ENCODE measurements around the gene NDUFS7.
A peak's percentile ranks its signal among the peaks of the same experiment; 100 is the strongest.

NDUFS7 gene

DNA sequence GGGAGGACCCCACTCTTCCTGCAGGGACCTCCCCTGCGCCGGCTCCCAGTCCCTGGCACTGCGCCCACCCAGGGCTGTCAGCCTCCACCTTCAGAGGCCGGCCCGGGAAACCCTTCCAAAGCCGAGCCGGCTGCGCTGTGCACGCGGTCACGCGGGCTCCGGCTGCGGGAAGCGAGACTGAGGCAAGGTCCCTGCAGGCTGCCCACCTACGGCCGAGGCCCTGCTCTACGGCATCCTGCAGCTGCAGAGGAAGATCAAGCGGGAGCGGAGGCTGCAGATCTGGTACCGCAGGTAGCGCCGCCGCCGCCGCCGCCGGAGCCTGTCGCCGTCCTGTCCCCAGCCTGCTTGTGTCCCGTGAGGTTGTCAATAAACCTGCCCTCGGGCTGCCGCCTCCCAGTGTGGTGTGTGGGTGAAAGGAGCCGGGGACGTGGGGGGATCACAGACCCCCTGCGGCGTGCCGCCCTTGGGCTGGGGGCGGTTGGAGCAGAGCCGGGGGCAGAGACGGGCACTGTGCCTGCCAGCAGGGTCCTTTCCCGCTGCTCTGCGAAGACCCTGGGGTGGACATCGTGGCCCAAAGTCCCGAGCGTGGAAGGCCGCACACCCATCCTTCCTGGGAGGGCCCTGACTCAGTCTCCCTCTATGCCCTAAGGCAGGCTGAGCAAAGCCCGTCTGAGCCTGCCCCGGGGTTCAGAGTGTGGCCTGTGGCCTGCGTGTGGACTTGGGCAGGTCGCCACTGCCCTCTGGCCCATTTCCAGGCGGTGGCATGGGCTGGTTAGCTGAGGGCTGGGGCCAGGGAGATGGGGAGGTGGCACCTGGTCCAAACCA is 11.7 kb downstream of the NDUFS7 start:
- H3K27me3 ChIP-seq (ENCODE audit: insufficient read depth, low read length): no peaks in the 10 kb centered on the region
- no peak overlapping the region for H3K4me3 ChIP-seq (ENCODE audit: low read depth, low read length)
- H3K4me1 ChIP-seq (ENCODE audit: control insufficient read depth, insufficient read depth, low read length, unreplicated experiment): peaks cover 2% of the 10 kb centered on the region
- H3K36me3 ChIP-seq (ENCODE audit: insufficient read depth, low read length): 0 out of 2 replicates have a peak, but pooled peaks cover 3% of the 10 kb centered on the region
- no peaks in the 10 kb centered on the region for H3K79me2 ChIP-seq (ENCODE audit: control insufficient read depth, insufficient read depth, low read length, unreplicated experiment)
- H3K27ac ChIP-seq (ENCODE audit: low read depth, low read length): no peak overlapping the region
- H2AFZ ChIP-seq (ENCODE audit: low read length, unreplicated experiment): no peak overlapping the region

DNA sequence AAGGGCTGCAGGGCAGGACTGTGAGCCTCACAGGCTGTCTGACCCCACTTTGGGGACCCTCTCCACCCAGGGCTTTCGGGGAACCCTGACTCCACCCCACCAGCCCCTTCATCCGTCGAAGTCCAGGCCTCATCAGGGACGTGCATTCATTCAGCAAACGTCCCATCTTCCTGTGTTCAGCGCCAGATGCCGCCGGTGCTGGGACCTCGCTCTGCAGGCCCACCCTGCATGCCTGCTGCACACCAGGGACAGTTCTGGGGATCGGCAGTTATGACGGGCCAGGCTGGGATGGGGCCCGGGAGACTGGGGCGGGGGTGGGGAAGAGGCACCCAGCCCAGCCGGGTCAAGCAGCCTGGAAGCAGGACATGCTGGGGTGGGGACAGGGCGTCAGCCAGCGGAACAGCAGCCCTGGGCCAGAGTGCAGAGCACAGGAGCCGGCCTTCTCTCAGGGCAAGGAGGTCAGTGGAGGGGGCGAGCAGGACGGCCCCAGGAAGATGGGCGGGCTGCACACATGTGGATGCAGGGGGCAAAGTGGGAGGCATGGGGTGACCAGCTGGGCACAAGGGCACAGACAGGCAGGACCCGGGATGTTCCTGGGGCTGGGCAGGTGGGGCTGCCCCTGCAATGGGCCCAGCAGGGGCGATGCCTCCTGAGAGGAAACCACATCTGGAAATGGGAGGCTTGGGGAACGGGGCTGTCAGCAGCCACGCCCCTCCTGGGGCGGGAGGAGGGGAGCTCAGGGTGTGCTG is 12.5 kb downstream of the NDUFS7 start:
- H3K36me3 ChIP-seq (ENCODE audit: insufficient read depth, low read length): 0 out of 2 replicates have a peak, but pooled peaks cover 3% of the 10 kb centered on the region

DNA sequence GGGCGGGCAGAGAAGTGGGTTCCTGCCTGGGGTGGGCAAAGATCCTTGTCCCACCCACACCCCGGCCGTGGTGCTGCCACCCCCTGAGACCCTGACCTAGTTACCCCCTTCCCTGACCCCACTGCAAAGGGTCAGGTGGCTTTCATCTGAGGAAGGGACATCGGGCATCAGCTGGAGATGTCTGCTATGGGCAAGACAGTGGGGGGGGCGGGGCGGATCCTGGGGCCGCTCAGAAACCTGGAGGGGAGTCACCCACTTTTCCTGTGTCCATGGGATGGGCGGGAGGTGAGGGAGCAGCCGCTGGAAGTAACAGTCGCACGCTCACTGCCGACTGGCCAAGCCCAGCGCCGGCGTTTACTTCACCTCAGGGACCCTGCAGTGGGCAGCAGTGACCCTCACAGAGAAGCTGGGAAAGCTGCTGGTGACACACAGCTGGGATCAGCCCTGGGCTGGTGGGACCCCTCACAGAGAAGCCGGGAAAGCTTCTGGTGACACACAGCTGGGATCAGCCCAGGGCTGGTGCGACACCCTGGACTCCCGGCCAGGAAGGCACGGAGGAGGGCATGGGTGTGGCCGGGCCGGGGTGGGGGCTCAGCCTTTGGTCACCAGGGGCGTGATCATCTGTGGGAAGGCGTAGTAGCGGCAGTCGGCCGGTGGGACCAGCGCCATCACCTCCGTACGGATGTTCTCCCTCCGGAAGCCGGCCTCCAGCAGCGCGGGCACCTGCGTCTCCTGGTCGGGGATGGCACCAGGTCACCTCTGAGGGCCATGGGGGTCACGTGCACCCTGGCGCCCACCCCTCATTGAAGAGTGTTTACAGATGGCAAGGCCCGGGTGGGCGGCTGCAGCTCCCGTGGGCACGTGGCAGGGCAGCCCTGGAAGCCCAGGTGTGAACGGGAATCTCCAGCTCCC is 13.3 kb downstream of the NDUFS7 start:
- Histone ChIP-seq H3K79me2 (ENCODE audit: control insufficient read depth, insufficient read depth, low read length, unreplicated experiment) (no peaks in the 10 kb centered on the region), H3K4me1 (ENCODE audit: control insufficient read depth, insufficient read depth, low read length, unreplicated experiment) (peaks cover 2% of the 10 kb centered on the region), H3K27me3 (ENCODE audit: insufficient read depth, low read length) (no peaks in the 10 kb centered on the region), H3K4me3 (ENCODE audit: low read depth, low read length) (no peak overlapping the region), H3K36me3 (ENCODE audit: insufficient read depth, low read length) (0 out of 2 replicates have a peak, but pooled peaks cover 3% of the 10 kb centered on the region), H3K27ac (ENCODE audit: low read depth, low read length) (no peak overlapping the region), H2AFZ (ENCODE audit: low read length, unreplicated experiment) (no peak overlapping the region)

More for the DNA sequence above, 12.5 kb downstream of the NDUFS7 start:
- no peaks in the 10 kb centered on the region for H3K79me2 ChIP-seq (ENCODE audit: control insufficient read depth, insufficient read depth, low read length, unreplicated experiment)
- H2AFZ ChIP-seq (ENCODE audit: low read length, unreplicated experiment): no peak overlapping the region
- H3K27me3 ChIP-seq (ENCODE audit: insufficient read depth, low read length): no peaks in the 10 kb centered on the region
- H3K27ac ChIP-seq (ENCODE audit: low read depth, low read length): no peak overlapping the region
- peaks cover 2% of the 10 kb centered on the region for H3K4me1 ChIP-seq (ENCODE audit: control insufficient read depth, insufficient read depth, low read length, unreplicated experiment)
- H3K4me3 ChIP-seq (ENCODE audit: low read depth, low read length): no peak overlapping the region

DNA sequence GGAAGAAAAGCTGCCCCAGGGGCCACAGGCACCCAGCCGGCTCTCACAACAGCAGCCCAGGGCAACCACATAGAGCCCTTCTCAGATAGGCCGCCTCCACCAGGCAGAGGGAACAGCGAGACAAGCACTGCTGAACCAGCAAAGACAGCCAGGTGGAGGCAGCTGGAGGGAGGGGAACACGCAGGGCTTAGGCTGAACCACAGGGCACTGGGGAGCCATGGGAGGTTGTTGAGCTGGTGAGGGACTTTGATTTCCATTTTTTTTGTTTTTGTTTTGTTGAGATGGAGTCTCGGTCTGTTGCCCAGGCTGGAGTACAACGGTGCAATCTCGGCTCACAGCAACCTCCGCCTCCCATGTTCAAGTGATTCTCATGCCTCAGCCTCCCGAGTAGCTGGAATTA is 14.1 kb downstream of the NDUFS7 start:
- 0 out of 2 replicates have a peak, but pooled peaks cover under 1% of the 10 kb centered on the region for H3K36me3 ChIP-seq (ENCODE audit: insufficient read depth, low read length)
- H3K27ac ChIP-seq (ENCODE audit: low read depth, low read length): no peak overlapping the region
- no peak overlapping the region for H3K4me3 ChIP-seq (ENCODE audit: low read depth, low read length)
- H3K27me3 ChIP-seq (ENCODE audit: insufficient read depth, low read length): no peaks in the 10 kb centered on the region
- H3K4me1 ChIP-seq (ENCODE audit: control insufficient read depth, insufficient read depth, low read length, unreplicated experiment): peaks cover 2% of the 10 kb centered on the region
- H3K79me2 ChIP-seq (ENCODE audit: control insufficient read depth, insufficient read depth, low read length, unreplicated experiment): no peaks in the 10 kb centered on the region
- no peak overlapping the region for H2AFZ ChIP-seq (ENCODE audit: low read length, unreplicated experiment)

DNA sequence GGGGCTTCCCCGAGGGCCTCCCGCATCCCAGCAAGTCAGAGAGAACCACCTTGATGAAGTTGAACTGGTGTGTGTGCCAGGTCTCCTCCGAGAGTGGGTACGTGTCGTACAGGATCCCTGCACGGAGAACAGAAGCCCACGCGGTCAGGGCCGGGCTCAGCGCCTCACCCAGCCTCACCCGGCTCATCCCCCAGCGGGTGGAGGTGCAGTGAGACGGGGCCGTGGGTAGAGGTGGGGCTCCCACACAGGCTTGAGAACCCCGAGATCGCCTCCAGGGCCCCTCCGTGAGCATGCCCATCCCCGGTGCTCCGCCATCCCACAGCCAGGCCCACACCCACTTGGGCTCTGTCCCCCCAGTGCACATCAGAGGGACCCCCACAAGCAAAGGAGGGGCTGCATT is 15.4 kb downstream of the NDUFS7 start:
- H3K27ac ChIP-seq (ENCODE audit: low read depth, low read length): no peak overlapping the region
- H3K36me3 ChIP-seq (ENCODE audit: insufficient read depth, low read length): no peaks in the 10 kb centered on the region

GRCh38 chr19:1399745-1400144 is 16.0 kb downstream of the NDUFS7 start:
- Histone ChIP-seq H3K27ac (ENCODE audit: low read depth, low read length) (no peak overlapping the region), H2AFZ (ENCODE audit: low read length, unreplicated experiment) (no peak overlapping the region), H3K79me2 (ENCODE audit: control insufficient read depth, insufficient read depth, low read length, unreplicated experiment) (no peaks in the 10 kb centered on the region), H3K36me3 (ENCODE audit: insufficient read depth, low read length) (no peaks in the 10 kb centered on the region), H3K4me3 (ENCODE audit: low read depth, low read length) (no peak overlapping the region; the same call in 1 of the 2 replicates), H3K27me3 (ENCODE audit: insufficient read depth, low read length) (no peaks in the 10 kb centered on the region), H3K4me1 (ENCODE audit: control insufficient read depth, insufficient read depth, low read length, unreplicated experiment) (peaks cover 2% of the 10 kb centered on the region)

More for the DNA sequence above, 15.4 kb downstream of the NDUFS7 start:
- Histone ChIP-seq H3K4me1 (ENCODE audit: control insufficient read depth, insufficient read depth, low read length, unreplicated experiment) (peaks cover 2% of the 10 kb centered on the region), H3K27me3 (ENCODE audit: insufficient read depth, low read length) (no peaks in the 10 kb centered on the region), H3K79me2 (ENCODE audit: control insufficient read depth, insufficient read depth, low read length, unreplicated experiment) (no peaks in the 10 kb centered on the region), H2AFZ (ENCODE audit: low read length, unreplicated experiment) (no peak overlapping the region), H3K4me3 (ENCODE audit: low read depth, low read length) (no peak overlapping the region)

DNA sequence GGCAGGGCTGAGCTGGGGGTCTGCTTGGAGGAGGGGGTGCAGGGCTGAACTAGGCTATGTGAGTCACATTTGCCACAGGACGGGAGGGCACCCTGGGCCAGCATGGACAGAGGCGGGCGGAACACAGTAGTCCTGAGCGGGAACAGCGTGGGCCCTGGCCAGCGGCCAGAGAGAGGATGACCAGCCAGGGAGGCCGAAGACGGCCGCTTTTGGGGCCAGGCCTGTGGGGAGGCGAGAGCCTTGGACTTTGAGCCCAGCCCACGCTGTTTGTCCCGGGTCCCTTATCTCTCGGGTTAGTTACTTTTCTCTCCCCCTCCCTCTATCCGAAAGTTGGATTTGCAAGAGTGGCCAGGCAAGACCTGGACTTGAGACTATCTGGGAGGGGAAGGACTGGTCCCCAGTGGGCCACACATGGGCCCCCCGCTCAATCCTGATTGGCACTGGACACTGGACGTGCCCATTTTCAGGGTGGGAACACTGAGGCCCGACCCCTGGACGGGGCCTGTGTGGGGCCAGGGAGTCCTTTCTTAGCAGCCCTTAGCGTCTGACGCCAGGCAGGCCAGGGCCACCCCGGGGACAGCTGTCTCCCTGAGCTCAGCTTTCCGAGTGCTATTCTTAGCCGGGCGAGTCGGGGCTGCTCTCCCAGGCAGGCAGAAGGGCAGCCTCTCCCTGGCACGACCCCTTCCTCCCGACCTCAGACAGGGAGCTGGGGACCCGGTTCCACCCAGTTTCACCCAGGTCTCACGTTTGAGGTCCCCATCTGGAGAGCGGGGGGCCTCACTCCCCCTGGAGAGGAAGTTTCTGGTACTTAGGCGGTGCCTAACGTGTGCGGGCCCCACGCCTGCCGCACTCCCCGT is 16.8 kb downstream of the NDUFS7 start:
- Histone ChIP-seq H3K27ac (ENCODE audit: low read depth, low read length) (no peak overlapping the region), H3K27me3 (ENCODE audit: insufficient read depth, low read length) (no peaks in the 10 kb centered on the region), H3K4me1 (ENCODE audit: control insufficient read depth, insufficient read depth, low read length, unreplicated experiment) (peaks cover 2% of the 10 kb centered on the region), H2AFZ (ENCODE audit: low read length, unreplicated experiment) (peak overlapping the region; percentile 33), H3K4me3 (ENCODE audit: low read depth, low read length) (peak overlapping the region; percentile 81), H3K36me3 (ENCODE audit: insufficient read depth, low read length) (no peaks in the 10 kb centered on the region), H3K79me2 (ENCODE audit: control insufficient read depth, insufficient read depth, low read length, unreplicated experiment) (no peaks in the 10 kb centered on the region)

DNA sequence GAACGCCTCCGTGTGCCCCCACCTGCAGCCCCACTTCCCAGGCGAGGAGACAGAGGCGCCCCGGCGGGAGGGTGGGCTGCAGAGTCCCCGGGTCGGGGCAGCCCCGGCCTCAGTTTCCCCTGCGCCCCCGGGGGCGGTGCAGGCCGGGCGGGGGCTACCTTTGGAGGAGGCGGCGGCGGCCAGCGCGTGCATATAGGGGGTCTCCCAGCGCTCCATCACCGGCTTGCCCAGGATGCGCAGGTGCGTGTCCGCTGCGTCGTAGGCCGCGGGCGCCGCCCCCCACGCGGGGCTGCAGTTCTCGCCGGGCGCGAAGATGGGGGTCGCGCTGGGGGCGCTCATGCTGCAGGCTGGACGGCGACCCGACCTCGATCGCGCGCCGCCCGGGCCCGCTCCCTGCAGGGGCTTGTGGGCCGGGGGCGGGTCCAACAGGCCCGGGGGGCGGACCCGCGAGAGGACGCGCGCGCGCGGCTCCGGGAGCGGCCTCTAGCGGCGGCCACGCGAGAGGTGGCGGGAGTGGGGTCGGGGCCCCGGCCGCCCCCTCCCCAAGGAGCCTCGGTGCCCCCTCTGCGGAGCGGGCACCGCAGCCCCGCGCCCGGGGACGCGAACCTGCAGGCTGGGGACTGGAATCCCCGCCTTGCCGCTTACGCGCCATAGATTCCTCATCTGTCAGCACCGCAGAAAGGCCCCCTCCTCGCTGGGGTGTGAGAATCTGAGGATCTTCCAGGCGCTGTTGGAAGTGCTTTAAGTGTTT is 17.6 kb downstream of the NDUFS7 start, which contains the start of gene GAMT:
GAMT (minus strand) TSS at position 405 of the 751 bp plus-strand sequence; CDS start at position 339, 66 bp downstream.
- H3K4me3 ChIP-seq (ENCODE audit: low read depth, low read length): peak within 1 kb of the TSS; percentile 81
- H2AFZ ChIP-seq (ENCODE audit: low read length, unreplicated experiment): peak within 1 kb of the TSS; percentile 33
- H3K27me3 ChIP-seq (ENCODE audit: insufficient read depth, low read length): no peaks in the 10 kb centered on the region

DNA sequence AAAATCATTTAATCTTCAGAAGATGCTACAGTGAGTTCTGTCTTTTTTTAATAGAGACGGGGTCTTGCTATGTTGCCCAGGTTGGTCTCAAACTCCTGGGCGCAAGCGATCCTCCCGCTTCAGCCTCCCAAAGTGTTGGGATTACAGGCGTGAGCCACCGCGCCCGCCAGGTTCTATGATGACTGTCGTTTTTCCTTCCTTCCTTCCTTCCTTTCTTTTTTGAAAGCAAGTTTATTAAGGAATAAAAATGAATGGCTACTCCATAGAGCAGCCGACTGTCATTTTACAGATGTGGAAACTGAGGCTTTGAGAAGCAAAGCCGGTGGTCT is 18.1 kb downstream of the NDUFS7 start:
- Histone ChIP-seq H3K79me2 (ENCODE audit: control insufficient read depth, insufficient read depth, low read length, unreplicated experiment) (no peaks in the 10 kb centered on the region), H2AFZ (ENCODE audit: low read length, unreplicated experiment) (no peak overlapping the region), H3K4me1 (ENCODE audit: control insufficient read depth, insufficient read depth, low read length, unreplicated experiment) (peaks cover 5% of the 10 kb centered on the region), H3K36me3 (ENCODE audit: insufficient read depth, low read length) (no peaks in the 10 kb centered on the region), H3K27me3 (ENCODE audit: insufficient read depth, low read length) (no peaks in the 10 kb centered on the region), H3K27ac (ENCODE audit: low read depth, low read length) (no peak overlapping the region), H3K4me3 (ENCODE audit: low read depth, low read length) (peak overlapping the region; percentile 81)

More for the DNA sequence above, 17.6 kb downstream of the NDUFS7 start, which contains the start of gene GAMT:
- no peak within 1 kb of the TSS for H3K27ac ChIP-seq (ENCODE audit: low read depth, low read length)
- H3K79me2 ChIP-seq (ENCODE audit: control insufficient read depth, insufficient read depth, low read length, unreplicated experiment): no peaks in the 10 kb centered on the region
- no peaks in the 10 kb centered on the region for H3K36me3 ChIP-seq (ENCODE audit: insufficient read depth, low read length)
- peaks cover 2% of the 10 kb centered on the region for H3K4me1 ChIP-seq (ENCODE audit: control insufficient read depth, insufficient read depth, low read length, unreplicated experiment)

All from ACC112 (cell line).